IMR-90 (cell line): ENCODE results near the gene TSPAN14.

Source experiments
- BHLHE40 ChIP-seq: fragments of 150-350 bp; IDR thresholded peaks from 2 replicates; pipeline ENCODE4 v1.6.1; 2016; ENCODE audit warnings: mild to moderate bottlenecking, low read depth, low read length
- CHD1 ChIP-seq: IDR thresholded peaks from 2 replicates; pipeline ENCODE4 v1.6.1; 2012; ENCODE audit warnings: low read depth, low read length, improper control_type of control experiment
- MXI1 ChIP-seq: IDR thresholded peaks from 2 replicates; pipeline ENCODE4 v1.6.1; 2012; ENCODE audit warnings: low read depth, mild to moderate bottlenecking, low read length, moderate library complexity, borderline replicate concordance
- POLR2A ChIP-seq: IDR thresholded peaks from 2 replicates; pipeline ENCODE4 v1.6.1; 2012; ENCODE audit warnings: mild to moderate bottlenecking, low read depth, low read length
- RAD21 ChIP-seq: IDR thresholded peaks from 2 replicates; pipeline ENCODE4 v1.6.1; 2012; ENCODE audit warnings: low read length, improper control_type of control experiment
- RFX5 ChIP-seq: IDR thresholded peaks from 2 replicates; pipeline ENCODE4 v1.8.0; 2012; ENCODE audit warnings: low read depth, mild to moderate bottlenecking, low read length, moderate library complexity
- TF ChIP-seq, protein P1 (sequence below): conservative IDR thresholded peaks from 2 replicates; pipeline ENCODE4 v1.5.1; 2012; ENCODE audit warnings: mild to moderate bottlenecking, low read depth, low read length, improper control_type of control experiment
- TF ChIP-seq, protein P2 (sequence below): fragments of 150-350 bp; IDR thresholded peaks from 2 replicates; pipeline ENCODE4 v1.6.1; 2017; ENCODE audit warnings: mild to moderate bottlenecking, antibody characterized with exemption, low read length, low read depth

DNA sequence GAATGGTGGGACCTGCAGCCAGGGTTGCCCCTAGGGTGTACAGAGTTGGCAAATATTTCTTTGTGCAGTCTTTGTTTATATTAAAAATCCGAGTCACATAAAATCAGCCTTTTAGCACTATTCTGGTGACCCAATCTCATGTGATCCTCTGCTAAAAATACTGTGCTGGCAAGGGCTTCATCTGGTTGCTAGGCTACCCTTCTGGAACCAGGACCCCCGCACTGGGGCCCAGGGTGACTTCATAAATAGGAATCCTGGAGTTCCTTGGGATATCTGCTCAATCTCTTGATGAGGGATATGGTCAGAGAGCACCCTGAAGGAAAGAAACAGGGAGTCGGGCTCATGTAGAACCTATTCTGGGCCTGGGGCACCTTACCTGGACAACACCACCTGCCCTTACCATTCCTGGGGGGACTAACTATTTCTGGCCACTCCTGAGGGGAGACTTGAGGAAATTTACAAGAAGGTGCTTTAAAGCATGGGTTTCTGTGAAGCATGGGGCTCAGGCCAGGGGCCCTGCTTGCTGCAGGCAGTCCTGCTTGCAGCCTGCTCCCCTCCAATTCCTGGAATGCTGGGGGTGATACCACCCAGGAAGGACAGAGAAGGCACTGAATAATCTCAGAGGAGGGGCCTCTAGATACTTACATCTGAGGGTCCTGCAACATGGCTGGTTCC is 128.3 kb downstream of the TSPAN14 start:
- TF ChIP-seq, protein P1, sequence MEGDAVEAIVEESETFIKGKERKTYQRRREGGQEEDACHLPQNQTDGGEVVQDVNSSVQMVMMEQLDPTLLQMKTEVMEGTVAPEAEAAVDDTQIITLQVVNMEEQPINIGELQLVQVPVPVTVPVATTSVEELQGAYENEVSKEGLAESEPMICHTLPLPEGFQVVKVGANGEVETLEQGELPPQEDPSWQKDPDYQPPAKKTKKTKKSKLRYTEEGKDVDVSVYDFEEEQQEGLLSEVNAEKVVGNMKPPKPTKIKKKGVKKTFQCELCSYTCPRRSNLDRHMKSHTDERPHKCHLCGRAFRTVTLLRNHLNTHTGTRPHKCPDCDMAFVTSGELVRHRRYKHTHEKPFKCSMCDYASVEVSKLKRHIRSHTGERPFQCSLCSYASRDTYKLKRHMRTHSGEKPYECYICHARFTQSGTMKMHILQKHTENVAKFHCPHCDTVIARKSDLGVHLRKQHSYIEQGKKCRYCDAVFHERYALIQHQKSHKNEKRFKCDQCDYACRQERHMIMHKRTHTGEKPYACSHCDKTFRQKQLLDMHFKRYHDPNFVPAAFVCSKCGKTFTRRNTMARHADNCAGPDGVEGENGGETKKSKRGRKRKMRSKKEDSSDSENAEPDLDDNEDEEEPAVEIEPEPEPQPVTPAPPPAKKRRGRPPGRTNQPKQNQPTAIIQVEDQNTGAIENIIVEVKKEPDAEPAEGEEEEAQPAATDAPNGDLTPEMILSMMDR = no peak
- TF ChIP-seq RAD21 (no peak), POLR2A (no peak), MXI1 (no peak), BHLHE40 (no peak), RFX5 (no peak), CHD1 (no peak)
- TF ChIP-seq, protein P2, sequence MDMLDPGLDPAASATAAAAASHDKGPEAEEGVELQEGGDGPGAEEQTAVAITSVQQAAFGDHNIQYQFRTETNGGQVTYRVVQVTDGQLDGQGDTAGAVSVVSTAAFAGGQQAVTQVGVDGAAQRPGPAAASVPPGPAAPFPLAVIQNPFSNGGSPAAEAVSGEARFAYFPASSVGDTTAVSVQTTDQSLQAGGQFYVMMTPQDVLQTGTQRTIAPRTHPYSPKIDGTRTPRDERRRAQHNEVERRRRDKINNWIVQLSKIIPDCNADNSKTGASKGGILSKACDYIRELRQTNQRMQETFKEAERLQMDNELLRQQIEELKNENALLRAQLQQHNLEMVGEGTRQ = no peak
